H9 (cell line): ENCODE measurements around the gene CLTCL1. TPM values are rescaled to one million over a fixed set of nuclear protein-coding genes. Genes with fewer than 3 reads are reported as not detected.

ENCODE experiments used
- DNase-seq: peaks from one replicate; pipeline ENCODE4 v3.0.0-alpha.2; 2017
- H2AFZ ChIP-seq: one replicate; pipeline ENCODE4 v1.6.1; 2013; ENCODE audit warnings: mild to moderate bottlenecking, low read length, control low read depth, moderate library complexity
- H2AK5ac ChIP-seq: 2 replicates; pipeline ENCODE4 v1.6.1; 2013; ENCODE audit warnings: low read length, control low read depth, mixed read lengths; ENCODE audit not compliant: insufficient read length
- H2BK120ac ChIP-seq: one replicate; pipeline ENCODE4 v1.6.1; 2013; ENCODE audit warnings: low read depth, mild to moderate bottlenecking, low read length, control low read depth, inconsistent platforms; ENCODE audit not compliant: poor library complexity, severe bottlenecking
- H2BK12ac ChIP-seq: 2 replicates; pipeline ENCODE4 v1.6.1; 2013; ENCODE audit warnings: low read length, control low read depth, mixed read lengths, low read depth; ENCODE audit not compliant: insufficient read length
- H2BK15ac ChIP-seq: 2 replicates; pipeline ENCODE4 v1.6.1; 2013; ENCODE audit warnings: low read depth, low read length, control low read depth
- H2BK20ac ChIP-seq: one replicate; pipeline ENCODE4 v1.6.1; 2013; ENCODE audit warnings: low read depth, mild to moderate bottlenecking, low read length, control low read depth, inconsistent platforms; ENCODE audit not compliant: poor library complexity, severe bottlenecking
- H2BK5ac ChIP-seq: 2 replicates; pipeline ENCODE4 v1.6.1; 2013; ENCODE audit warnings: low read length, control low read depth, mixed read lengths; ENCODE audit not compliant: insufficient read length
- H3K14ac ChIP-seq: 2 replicates; pipeline ENCODE4 v1.6.1; 2013; ENCODE audit warnings: low read length, control low read depth; ENCODE audit not compliant: insufficient read depth
- H3K18ac ChIP-seq: 2 replicates; pipeline ENCODE4 v1.6.1; 2013; ENCODE audit warnings: low read depth, mild to moderate bottlenecking, mixed read lengths, low read length, control low read depth; ENCODE audit not compliant: insufficient read length
- H3K23ac ChIP-seq: 2 replicates; pipeline ENCODE4 v1.6.1; 2013; ENCODE audit warnings: low read length, control low read depth, mixed read lengths, low read depth; ENCODE audit not compliant: insufficient read length
- H3K23me2 ChIP-seq: 2 replicates; pipeline ENCODE4 v1.6.1; 2013; ENCODE audit warnings: low read depth, mild to moderate bottlenecking, mixed read lengths, low read length, control low read depth; ENCODE audit not compliant: insufficient read length, poor library complexity, severe bottlenecking
- H3K27ac ChIP-seq: 2 replicates; pipeline ENCODE4 v1.5.1; 2013; ENCODE audit warnings: low read length, control low read depth, mixed read lengths, low read depth; ENCODE audit not compliant: insufficient read length
- H3K27me3 ChIP-seq: 2 replicates; pipeline ENCODE4 v1.6.1; 2013; ENCODE audit warnings: low read length, control low read depth, inconsistent platforms; ENCODE audit not compliant: insufficient read depth
- H3K4ac ChIP-seq: 2 replicates; pipeline ENCODE4 v1.6.1; 2013; ENCODE audit warnings: low read depth, mild to moderate bottlenecking, control low read depth, inconsistent platforms, low read length, moderate library complexity
- H3K4me1 ChIP-seq: 2 replicates; pipeline ENCODE4 v1.6.1; 2013; ENCODE audit warnings: low read length, control low read depth, inconsistent platforms; ENCODE audit not compliant: insufficient read depth
- H3K4me2 ChIP-seq: 2 replicates; pipeline ENCODE4 v1.6.1; 2013; ENCODE audit warnings: low read length, control low read depth, mixed read lengths; ENCODE audit not compliant: insufficient read length, insufficient read depth
- H3K56ac ChIP-seq: 2 replicates; pipeline ENCODE4 v1.6.1; 2013; ENCODE audit warnings: low read depth, mild to moderate bottlenecking, mixed read lengths, low read length, control low read depth; ENCODE audit not compliant: insufficient read length
- H3K79me1 ChIP-seq: 2 replicates; pipeline ENCODE4 v1.6.1; 2013; ENCODE audit warnings: low read depth, mild to moderate bottlenecking, moderate library complexity, low read length, control low read depth, inconsistent platforms; ENCODE audit not compliant: insufficient read depth, poor library complexity, severe bottlenecking
- H3K79me2 ChIP-seq: 2 replicates; pipeline ENCODE4 v1.6.1; 2013; ENCODE audit warnings: low read length, control low read depth, inconsistent platforms; ENCODE audit not compliant: insufficient read depth
- H3K9ac ChIP-seq: 2 replicates; pipeline ENCODE4 v1.6.1; 2013; ENCODE audit warnings: low read length, control low read depth, mixed read lengths; ENCODE audit not compliant: insufficient read length; ENCODE audit errors: extremely low read depth
- H3K9me3 ChIP-seq: one replicate; pipeline ENCODE4 v1.6.1; 2013; ENCODE audit warnings: low read depth, low read length, inconsistent platforms; ENCODE audit not compliant: control insufficient read depth
- H3T11ph ChIP-seq: one replicate; pipeline ENCODE4 v1.6.1; 2013; ENCODE audit warnings: mild to moderate bottlenecking, low read length, control low read depth, inconsistent platforms
- H4K20me1 ChIP-seq: one replicate; pipeline ENCODE4 v1.6.1; 2013; ENCODE audit not compliant: control insufficient read depth, insufficient read length, insufficient read depth
- H4K5ac ChIP-seq: 2 replicates; pipeline ENCODE4 v1.6.1; 2013; ENCODE audit warnings: low read depth, mild to moderate bottlenecking, mixed read lengths, low read length, control low read depth; ENCODE audit not compliant: insufficient read length
- H4K8ac ChIP-seq: replicated peaks from 2 replicates; pipeline ENCODE4 v1.6.1; 2013; ENCODE audit warnings: low read length, control low read depth, mixed read lengths, low read depth; ENCODE audit not compliant: insufficient read length
- H4K91ac ChIP-seq: 2 replicates; pipeline ENCODE4 v1.6.1; 2013; ENCODE audit warnings: low read depth, mild to moderate bottlenecking, moderate library complexity, mixed read lengths, low read length, control low read depth; ENCODE audit not compliant: insufficient read length
- H3K27ac Mint-ChIP-seq, 3 experiments: 2 replicates in 2 of 3; 3 replicates in 1 of 3; pipeline ENCODE4 v1.8.0; 2020 to 2021; ENCODE audit warnings: mixed read lengths in 3 of 3, mild to moderate bottlenecking in 1 of 3, moderate library complexity in 1 of 3
- H3K27me3 Mint-ChIP-seq: 2 replicates; pipeline ENCODE4 v1.8.0; 2021; ENCODE audit warnings: low read depth, mild to moderate bottlenecking, moderate library complexity, mixed read lengths
- H3K36me3 Mint-ChIP-seq, 3 experiments: 2 replicates in 2 of 3; 3 replicates in 1 of 3; pipeline ENCODE4 v1.8.0; 2020 to 2021; ENCODE audit warnings: low read depth in 3 of 3, mixed read lengths in 3 of 3; ENCODE audit not compliant: insufficient read depth in 1 of 3
- H3K4me1 Mint-ChIP-seq, 2 experiments: 2 replicates each; pipeline ENCODE4 v1.8.0; 2020; ENCODE audit warnings: mixed read lengths in 2 of 2
- H3K4me3 Mint-ChIP-seq, 2 experiments: 2 replicates in 1 of 2; 3 replicates in 1 of 2; pipeline ENCODE4 v1.8.0; 2020 to 2021; ENCODE audit warnings: mild to moderate bottlenecking in 2 of 2, mixed read lengths in 2 of 2, moderate library complexity in 1 of 2
- H3K9me3 Mint-ChIP-seq, 2 experiments: 2 replicates in 1 of 2; 3 replicates in 1 of 2; pipeline ENCODE4 v1.8.0; 2020; ENCODE audit warnings: mild to moderate bottlenecking in 2 of 2, mixed read lengths in 2 of 2, moderate library complexity in 1 of 2
- WGBS: extraction: QIAGEN DNeasy Blood & Tissue Kit; methylation state at CpG from one replicate; pipeline ENCODE4 v1.1.7; 2013; ENCODE audit warnings: missing lambda C conversion rate, low lambda C conversion rate, mixed read lengths; ENCODE audit not compliant: insufficient read length; ENCODE audit errors: extremely low coverage; 5-methylcytosine and 5-hydroxymethylcytosine counted together
- total RNA-seq: library from RNA; stranded (reverse); gene quantifications from 2 replicates; pipeline ENCODE4 v1.2.1, GENCODE V29; 2021
- TF ChIP-seq, protein P1 (sequence below): fragments of 200-600 bp; sonication (generic); conservative IDR thresholded peaks from 3 replicates; pipeline ENCODE4 v1.8.0; 2021; ENCODE audit warnings: antibody characterized with exemption, mild to moderate bottlenecking

Gene CLTCL1
- total RNA-seq, 1 experiment from 2014 or later, result 11.1 TPM

DNA sequence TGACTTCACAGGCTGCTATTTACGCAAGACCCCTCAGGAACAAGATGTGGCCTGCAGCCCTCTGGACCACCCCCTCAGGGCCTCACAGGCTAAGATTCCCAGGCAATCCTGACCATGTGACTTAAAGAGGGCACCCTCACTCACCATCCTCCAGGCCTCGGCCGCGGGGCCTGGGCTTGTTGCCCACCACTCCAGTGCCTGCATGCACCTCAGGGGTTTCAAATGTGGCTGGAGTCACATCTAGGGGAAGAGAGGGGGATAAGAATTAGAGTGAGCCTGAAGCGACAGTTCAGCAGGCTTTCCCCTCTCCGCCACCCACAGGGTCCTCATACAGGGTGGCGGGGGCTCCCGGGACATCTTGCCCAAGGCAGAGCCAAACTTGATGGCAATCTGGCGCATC, 149.1 kb downstream of the CLTCL1 start:
- Histone ChIP-seq H3K23me2 (peaks cover 6% of the 10 kb centered on the region), H3T11ph (no peak overlapping the region), H3K4ac (no peak overlapping the region), H3K27me3 (peaks cover 3% of the 10 kb centered on the region; the same call in 1 of the 2 replicates), H3K79me1 (no peaks in the 10 kb centered on the region), H3K9ac (no peak overlapping the region), H3K18ac (no peak overlapping the region), H3K4me1 (no peaks in the 10 kb centered on the region), H2AFZ (no peak overlapping the region), H3K9me3 (no peaks in the 10 kb centered on the region), H3K14ac (no peak overlapping the region), H3K79me2 (peaks cover 3% of the 10 kb centered on the region; the same call in 1 of the 2 replicates), H3K27ac (no peak overlapping the region), H2AK5ac (no peak overlapping the region), H2BK5ac (no peak overlapping the region), H3K4me2 (no peak overlapping the region), H2BK20ac (no peak overlapping the region), H3K23ac (no peak overlapping the region), H2BK120ac (no peak overlapping the region), H3K56ac (no peak overlapping the region), H2BK15ac (no peak overlapping the region), H4K20me1 (no peaks in the 10 kb centered on the region), H4K8ac (no peak overlapping the region), H4K5ac (no peak overlapping the region), H4K91ac (no peak overlapping the region), H2BK12ac (no peak overlapping the region)
- TF ChIP-seq, protein P1, sequence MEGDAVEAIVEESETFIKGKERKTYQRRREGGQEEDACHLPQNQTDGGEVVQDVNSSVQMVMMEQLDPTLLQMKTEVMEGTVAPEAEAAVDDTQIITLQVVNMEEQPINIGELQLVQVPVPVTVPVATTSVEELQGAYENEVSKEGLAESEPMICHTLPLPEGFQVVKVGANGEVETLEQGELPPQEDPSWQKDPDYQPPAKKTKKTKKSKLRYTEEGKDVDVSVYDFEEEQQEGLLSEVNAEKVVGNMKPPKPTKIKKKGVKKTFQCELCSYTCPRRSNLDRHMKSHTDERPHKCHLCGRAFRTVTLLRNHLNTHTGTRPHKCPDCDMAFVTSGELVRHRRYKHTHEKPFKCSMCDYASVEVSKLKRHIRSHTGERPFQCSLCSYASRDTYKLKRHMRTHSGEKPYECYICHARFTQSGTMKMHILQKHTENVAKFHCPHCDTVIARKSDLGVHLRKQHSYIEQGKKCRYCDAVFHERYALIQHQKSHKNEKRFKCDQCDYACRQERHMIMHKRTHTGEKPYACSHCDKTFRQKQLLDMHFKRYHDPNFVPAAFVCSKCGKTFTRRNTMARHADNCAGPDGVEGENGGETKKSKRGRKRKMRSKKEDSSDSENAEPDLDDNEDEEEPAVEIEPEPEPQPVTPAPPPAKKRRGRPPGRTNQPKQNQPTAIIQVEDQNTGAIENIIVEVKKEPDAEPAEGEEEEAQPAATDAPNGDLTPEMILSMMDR, result no peak
- Mint-ChIP-seq H3K9me3 (no peaks in the 10 kb centered on the region; a peak in 1 of 5 replicates), H3K4me3 (peak overlapping the region; percentile 44 to 99; a peak in 3 of 5 replicates), H3K27me3 (peaks cover 15% of the 10 kb centered on the region), H3K4me1 (peaks cover 13 to 21% of the 10 kb centered on the region in 2 experiments), H3K36me3 (peaks cover 12 to 48% (median 40%) of the 10 kb centered on the region in 3 experiments; a peak in 6 of 7 replicates), H3K27ac (no peak overlapping the region)
- no CpG with 5 or more reads among the region's 9 CpGs for WGBS
- no peak for DNase-seq
